Measurements from ENCODE around the gene RANBP9. TPM values are rescaled to one million over a fixed set of nuclear protein-coding genes. Genes with fewer than 3 reads are reported as not detected.
A peak's percentile ranks its signal among the peaks of the same experiment; 100 is the strongest.

Gene RANBP9
- total RNA-seq (29.0 TPM), polyA plus RNA-seq (ENCODE audit: insufficient read depth, low read depth, low replicate concordance) (16.4 TPM)
- long read RNA-seq, donor 1, partial matches to known transcripts: 0 of 8 reads
- long read RNA-seq, donor 1, other reads (novel, unspliced or antisense): 0 of 8 reads
- long read RNA-seq, donor 2, partial matches to known transcripts: 0 of 5 reads
- long read RNA-seq, donor 2, other reads (novel, unspliced or antisense): 0 of 5 reads
- long read RNA-seq, donor 3, partial matches to known transcripts: 0 of 2 reads
- long read RNA-seq, donor 3, other reads (novel, unspliced or antisense): 0 of 2 reads
- long read RNA-seq, donor 4, partial matches to known transcripts: 0 of 4 reads
- long read RNA-seq, donor 4, other reads (novel, unspliced or antisense): 0 of 4 reads
- long read RNA-seq, donor 5: 0 reads
- long read RNA-seq, donor 6, partial matches to known transcripts: 0 of 1 reads
- long read RNA-seq, donor 6, other reads (novel, unspliced or antisense): 0 of 1 reads
- long read RNA-seq, donor 7, transcript RANBP9-201 (14 exons, 3,113 nt): major isoform, 7 of 15 reads
- long read RNA-seq, donor 7, partial matches to known transcripts: 2 of 15 reads
- long read RNA-seq, donor 7, other reads (novel, unspliced or antisense): 6 of 15 reads
- long read RNA-seq, donor 8, partial matches to known transcripts: 0 of 5 reads
- long read RNA-seq, donor 8, other reads (novel, unspliced or antisense): 0 of 5 reads
- long read RNA-seq, donor 9, partial matches to known transcripts: 0 of 2 reads
- long read RNA-seq, donor 9, other reads (novel, unspliced or antisense): 0 of 2 reads
- long read RNA-seq, donor 10, partial matches to known transcripts: 0 of 4 reads
- long read RNA-seq, donor 10, other reads (novel, unspliced or antisense): 0 of 4 reads

GRCh38 chr6:13711733-13712598 is at the start of gene RANBP9:
Gene RANBP9 (minus strand): TSS chr6:13711835. CDS start chr6:13711505, 330 bp downstream.
- no peak for FAIRE-seq
- intact Hi-C loops (cut with DNase I): no loop called here

DNA sequence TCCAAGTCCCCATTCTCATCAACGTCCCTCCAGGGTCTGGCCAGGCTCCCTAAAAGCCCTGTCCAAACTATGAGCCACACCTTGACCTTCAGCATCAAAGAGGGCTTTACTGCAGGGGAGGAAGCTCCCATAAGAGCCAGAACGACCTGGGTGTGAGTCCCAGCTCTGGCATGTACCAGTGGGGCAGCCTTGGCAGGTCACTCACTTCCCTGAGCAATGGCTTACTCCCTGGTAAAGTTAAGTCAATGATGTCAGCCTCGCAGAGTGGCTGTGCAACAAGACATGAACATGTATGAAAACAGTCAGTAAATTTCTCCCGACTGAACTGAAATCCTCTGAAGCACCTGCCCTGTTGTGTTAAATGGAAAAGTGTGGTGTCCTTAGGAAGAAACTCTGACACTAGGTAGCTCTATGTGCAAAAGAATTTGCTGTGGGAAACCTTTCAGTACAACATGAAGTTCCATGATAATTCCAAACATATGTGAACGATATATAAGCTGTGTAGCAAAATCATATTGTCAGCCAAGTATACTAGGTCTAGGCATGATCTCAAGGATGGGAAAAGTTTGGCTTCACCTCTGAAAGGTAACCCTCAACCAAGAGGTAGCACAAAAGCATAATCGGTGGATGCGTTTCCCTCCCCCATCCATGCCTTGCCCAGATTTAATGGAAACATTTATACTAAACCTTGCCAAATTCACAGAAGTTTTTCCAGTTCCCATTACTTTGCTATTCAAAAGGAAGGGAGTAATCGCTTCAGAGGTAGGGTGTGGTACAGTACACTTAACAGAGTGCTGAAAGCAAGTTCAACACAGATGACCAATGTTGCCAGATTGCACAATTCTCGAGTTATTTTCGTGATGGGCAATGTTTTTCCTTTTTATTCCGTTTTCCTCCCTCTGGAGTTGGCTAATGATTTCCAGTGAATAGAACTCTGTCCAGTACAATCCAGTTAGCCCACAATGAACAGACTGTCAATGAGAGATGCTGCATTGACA is 49.0 kb upstream of the RANBP9 start:
- no peak for FAIRE-seq
- intact Hi-C loops (cut with DNase I): no loop called here

More at GRCh38 chr6:13711733-13712598, at the start of gene RANBP9:
- peak; percentile 93 to 97 (median 95) for DNase-seq
- Histone ChIP-seq H3K9ac (ENCODE audit: low read length in 3 of 3) (peak within 1 kb of the TSS; percentile 86 to 93 (median 91)), H3K27me3 (ENCODE audit: control insufficient read depth, insufficient read depth, low read length) (no peaks in the 10 kb centered on the region), H3K36me3 (ENCODE audit: control insufficient read depth in 2 of 3, insufficient read depth in 3 of 3, low read length in 3 of 3) (no peaks in the 10 kb centered on the region), H3K4me1 (ENCODE audit: control insufficient read depth in 2 of 3, insufficient read depth in 2 of 3, low read depth in 1 of 3, low read length in 3 of 3) (peaks cover 3 to 10% (median 7%) of the 10 kb centered on the region in 3 donors), H3K4me3 (ENCODE audit: low read length in 3 of 3) (peak within 1 kb of the TSS; percentile 93 to 98 (median 96)), H3K9me3 (ENCODE audit: control insufficient read depth in 2 of 3, insufficient read depth in 1 of 3, low read length in 3 of 3) (no peaks in the 10 kb centered on the region), H3K27ac (ENCODE audit: low read depth in 2 of 2, low read length in 2 of 2) (peak within 1 kb of the TSS; percentile 83 to 96)
- no peak for TF ChIP-seq CTCF (IDR thresholded peaks at IDR 0.05; ENCODE audit: borderline replicate concordance, extremely low read depth, insufficient read depth)

More for the DNA sequence above, 49.0 kb upstream of the RANBP9 start:
- Histone ChIP-seq H3K4me3 (ENCODE audit: low read length in 3 of 3) (no peak overlapping the region), H3K4me1 (ENCODE audit: control insufficient read depth in 2 of 3, insufficient read depth in 2 of 3, low read depth in 1 of 3, low read length in 3 of 3) (no peaks in the 10 kb centered on the region), H3K9me3 (ENCODE audit: control insufficient read depth in 2 of 3, insufficient read depth in 1 of 3, low read length in 3 of 3) (no peaks in the 10 kb centered on the region), H3K27ac (ENCODE audit: low read depth in 2 of 2, low read length in 2 of 2) (no peak overlapping the region), H3K36me3 (ENCODE audit: control insufficient read depth in 2 of 3, insufficient read depth in 3 of 3, low read length in 3 of 3) (no peaks in the 10 kb centered on the region), H3K27me3 (ENCODE audit: control insufficient read depth, insufficient read depth, low read length) (no peaks in the 10 kb centered on the region), H3K9ac (ENCODE audit: low read length in 3 of 3) (no peak overlapping the region)
- no peak for DNase-seq
- TF ChIP-seq CTCF (IDR thresholded peaks at IDR 0.05; ENCODE audit: borderline replicate concordance, extremely low read depth, insufficient read depth): no peak

All from kidney (tissue), 22 donors.